K562 (cell line): ENCODE data around the gene ZNF8. TPM values are rescaled to one million over a fixed set of nuclear protein-coding genes. Genes with fewer than 3 reads are reported as not detected.

Experiments used
- ATF4 ChIP-seq: fragments of 450-650 bp; formaldehyde crosslinking; IDR thresholded peaks from 2 replicates; pipeline ENCODE4 v1.4.0; 2022; ENCODE audit warnings: mild to moderate bottlenecking, moderate library complexity
- CHD1 ChIP-seq: fragments of 200-600 bp; sonication (generic); IDR thresholded peaks from one replicate; pipeline ENCODE4 v1.6.1; 2012; ENCODE audit warnings: mild to moderate bottlenecking, moderate library complexity, low read length, inconsistent platforms
- DLX4 ChIP-seq: fragments of 250-450 bp; sonication (Bioruptor Pico); IDR thresholded peaks from 2 replicates; pipeline ENCODE4 v1.6.1; 2021; ENCODE audit warnings: mild to moderate bottlenecking
- HNRNPK ChIP-seq: fragments of 200-400 bp; formaldehyde crosslinking; IDR thresholded peaks from one replicate; pipeline ENCODE4 v1.6.1; 2018; ENCODE audit warnings: mild to moderate bottlenecking, low read depth, low read length; ENCODE audit not compliant: poor library complexity, severe bottlenecking
- MAFK ChIP-seq: IDR thresholded peaks from 2 replicates; pipeline ENCODE4 v1.6.1; 2011; ENCODE audit warnings: low read length, improper control_type of control experiment
- NR2C2 ChIP-seq, 2 experiments: fragments of 200-800 bp in 1 of 2; sonication (Bioruptor generic) in 1 of 2; sonication (generic) in 1 of 2; formaldehyde crosslinking in 1 of 2; IDR thresholded peaks; 2 replicates each; pipeline versions ENCODE4 v1.6.1 to v1.8.0; 2016 to 2022; ENCODE audit warnings: mild to moderate bottlenecking in 1 of 2, missing compliant biosample characterization in 1 of 2, missing genetic modification characterization in 1 of 2, missing genetic modification reagents in 1 of 2
- SMAD3 ChIP-seq: fragments of 450-650 bp; formaldehyde crosslinking; conservative IDR thresholded peaks from 2 replicates; pipeline ENCODE4 v1.4.0; 2020; ENCODE audit warnings: mild to moderate bottlenecking
- SP1 ChIP-seq: sonication (generic); formaldehyde crosslinking; IDR thresholded peaks from 2 replicates; pipeline ENCODE4 v1.8.1; 2022; ENCODE audit warnings: mild to moderate bottlenecking, missing genetic modification reagents
- TAF7 ChIP-seq: fragments of 450-650 bp; IDR thresholded peaks from 2 replicates; pipeline ENCODE4 v1.6.1; 2016; ENCODE audit warnings: missing genetic modification characterization, missing compliant biosample characterization
- TCF7 ChIP-seq: sonication (generic); IDR thresholded peaks from 2 replicates; pipeline ENCODE4 v1.6.1; 2016; ENCODE audit warnings: antibody characterized with exemption, borderline replicate concordance
- ZNF586 ChIP-seq: fragments of 450-650 bp; formaldehyde crosslinking; conservative IDR thresholded peaks from 2 replicates; pipeline ENCODE4 v1.4.0; 2020; ENCODE audit warnings: mild to moderate bottlenecking, moderate library complexity
- ZNF707 ChIP-seq: fragments of 250-450 bp; sonication (Bioruptor Pico); conservative IDR thresholded peaks from 2 replicates; pipeline ENCODE4 v1.8.0; 2022; ENCODE audit warnings: inconsistent platforms, mild to moderate bottlenecking, moderate library complexity
- ZZZ3 ChIP-seq: fragments of 450-650 bp; IDR thresholded peaks from 2 replicates; pipeline ENCODE4 v1.6.1; 2016; ENCODE audit warnings: antibody characterized with exemption, mild to moderate bottlenecking, moderate library complexity
- polyA plus RNA-seq, 8 experiments: library from polyadenylated mRNA; depleted of rRNA in 4 of 8; stranded (reverse) in 5 of 8; unstranded in 3 of 8; fragments of >200 nt; fragmentation: Nextera tagmentation in 2 of 8; fragmentation: Illumina TruSeq in 1 of 8; extraction: Ambion mirVana in 2 of 8; extraction: Trizol in 1 of 8; gene quantifications; 2 replicates each; pipeline versions ENCODE4 v1.2.1 to v1.2.3, GENCODE V29; 2011 to 2014; ENCODE audit warnings: inconsistent platforms in 1 of 8, missing spikeins in 1 of 8
- total RNA-seq, 7 experiments: library from RNA; depleted of rRNA in 6 of 7; stranded (reverse); fragments of >200 nt in 6 of 7; fragmentation: Illumina TruSeq in 2 of 7; extraction: Trizol in 2 of 7; gene quantifications; 2 replicates each; pipeline versions ENCODE4 v1.2.1 to v1.2.3, GENCODE V29; 2011 to 2021; ENCODE audit warnings: low replicate concordance in 1 of 7
- TF ChIP-seq, protein P1 (sequence below): fragments of 450-650 bp; IDR thresholded peaks from 2 replicates; pipeline ENCODE4 v1.6.1; 2014; ENCODE audit warnings: low read depth, mild to moderate bottlenecking, moderate library complexity, borderline replicate concordance
- TF ChIP-seq, protein P2 (sequence below): fragments of 250-450 bp; sonication (Bioruptor Pico); IDR thresholded peaks from 2 replicates; pipeline ENCODE4 v1.9.0; 2021; ENCODE audit warnings: mild to moderate bottlenecking, inconsistent platforms
- TF ChIP-seq, protein P3 (sequence below): fragments of 450-650 bp; formaldehyde crosslinking; conservative IDR thresholded peaks from 2 replicates; pipeline ENCODE4 v1.4.0; 2022; ENCODE audit warnings: mild to moderate bottlenecking, missing genetic modification characterization
- TF ChIP-seq, protein P4 (sequence below): sonication (generic); formaldehyde crosslinking; IDR thresholded peaks from 2 replicates; pipeline ENCODE4 v1.8.0; 2022; ENCODE audit warnings: mild to moderate bottlenecking, missing genetic modification reagents, borderline replicate concordance

Gene ZNF8
- total and polyA plus RNA-seq, 9 of the 15 experiments (the other 6 are each of a cell fraction or from before 2014, with no cell fraction given), result 0.71 to 7.7 (median 4.7) TPM

- TF ChIP-seq, protein P1, sequence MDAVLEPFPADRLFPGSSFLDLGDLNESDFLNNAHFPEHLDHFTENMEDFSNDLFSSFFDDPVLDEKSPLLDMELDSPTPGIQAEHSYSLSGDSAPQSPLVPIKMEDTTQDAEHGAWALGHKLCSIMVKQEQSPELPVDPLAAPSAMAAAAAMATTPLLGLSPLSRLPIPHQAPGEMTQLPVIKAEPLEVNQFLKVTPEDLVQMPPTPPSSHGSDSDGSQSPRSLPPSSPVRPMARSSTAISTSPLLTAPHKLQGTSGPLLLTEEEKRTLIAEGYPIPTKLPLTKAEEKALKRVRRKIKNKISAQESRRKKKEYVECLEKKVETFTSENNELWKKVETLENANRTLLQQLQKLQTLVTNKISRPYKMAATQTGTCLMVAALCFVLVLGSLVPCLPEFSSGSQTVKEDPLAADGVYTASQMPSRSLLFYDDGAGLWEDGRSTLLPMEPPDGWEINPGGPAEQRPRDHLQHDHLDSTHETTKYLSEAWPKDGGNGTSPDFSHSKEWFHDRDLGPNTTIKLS, result peak; percentile 88; the same call in 1 of the 2 replicates
- TF ChIP-seq HNRNPK (no peak), CHD1 (no peak), ATF4 (CRISPR knock-in tag) (0 out of 2 replicates have a peak, but pooled peaks have one; percentile 18), DLX4 (CRISPR knock-in tag) (no peak), TCF7 (0 out of 2 replicates have a peak, but pooled peaks have one; percentile 14), MAFK (no peak), SP1 (0 out of 2 replicates have a peak, but pooled peaks have one; percentile 18), SMAD3 (0 out of 2 replicates have a peak, but pooled peaks have one; percentile 46), ZNF707 (CRISPR knock-in tag) (no peak), TAF7 (tag) (peak; percentile 32; the same call in 1 of the 2 replicates), ZNF586 (no peak), ZZZ3 (no peak), NR2C2 (CRISPR knock-in tag; IDR thresholded peaks at IDR 0.05) (peak; percentile 38; the same call in 1 of the 2 replicates), NR2C2 (tag; IDR thresholded peaks at IDR 0.05) (no peak; the same call in 1 of the 2 replicates)
- TF ChIP-seq, protein P2, sequence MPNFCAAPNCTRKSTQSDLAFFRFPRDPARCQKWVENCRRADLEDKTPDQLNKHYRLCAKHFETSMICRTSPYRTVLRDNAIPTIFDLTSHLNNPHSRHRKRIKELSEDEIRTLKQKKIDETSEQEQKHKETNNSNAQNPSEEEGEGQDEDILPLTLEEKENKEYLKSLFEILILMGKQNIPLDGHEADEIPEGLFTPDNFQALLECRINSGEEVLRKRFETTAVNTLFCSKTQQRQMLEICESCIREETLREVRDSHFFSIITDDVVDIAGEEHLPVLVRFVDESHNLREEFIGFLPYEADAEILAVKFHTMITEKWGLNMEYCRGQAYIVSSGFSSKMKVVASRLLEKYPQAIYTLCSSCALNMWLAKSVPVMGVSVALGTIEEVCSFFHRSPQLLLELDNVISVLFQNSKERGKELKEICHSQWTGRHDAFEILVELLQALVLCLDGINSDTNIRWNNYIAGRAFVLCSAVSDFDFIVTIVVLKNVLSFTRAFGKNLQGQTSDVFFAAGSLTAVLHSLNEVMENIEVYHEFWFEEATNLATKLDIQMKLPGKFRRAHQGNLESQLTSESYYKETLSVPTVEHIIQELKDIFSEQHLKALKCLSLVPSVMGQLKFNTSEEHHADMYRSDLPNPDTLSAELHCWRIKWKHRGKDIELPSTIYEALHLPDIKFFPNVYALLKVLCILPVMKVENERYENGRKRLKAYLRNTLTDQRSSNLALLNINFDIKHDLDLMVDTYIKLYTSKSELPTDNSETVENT, result peak; percentile 34; the same call in 1 of the 2 replicates
- TF ChIP-seq, protein P3, sequence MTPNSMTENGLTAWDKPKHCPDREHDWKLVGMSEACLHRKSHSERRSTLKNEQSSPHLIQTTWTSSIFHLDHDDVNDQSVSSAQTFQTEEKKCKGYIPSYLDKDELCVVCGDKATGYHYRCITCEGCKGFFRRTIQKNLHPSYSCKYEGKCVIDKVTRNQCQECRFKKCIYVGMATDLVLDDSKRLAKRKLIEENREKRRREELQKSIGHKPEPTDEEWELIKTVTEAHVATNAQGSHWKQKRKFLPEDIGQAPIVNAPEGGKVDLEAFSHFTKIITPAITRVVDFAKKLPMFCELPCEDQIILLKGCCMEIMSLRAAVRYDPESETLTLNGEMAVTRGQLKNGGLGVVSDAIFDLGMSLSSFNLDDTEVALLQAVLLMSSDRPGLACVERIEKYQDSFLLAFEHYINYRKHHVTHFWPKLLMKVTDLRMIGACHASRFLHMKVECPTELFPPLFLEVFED, result no peak
- TF ChIP-seq, protein P4, sequence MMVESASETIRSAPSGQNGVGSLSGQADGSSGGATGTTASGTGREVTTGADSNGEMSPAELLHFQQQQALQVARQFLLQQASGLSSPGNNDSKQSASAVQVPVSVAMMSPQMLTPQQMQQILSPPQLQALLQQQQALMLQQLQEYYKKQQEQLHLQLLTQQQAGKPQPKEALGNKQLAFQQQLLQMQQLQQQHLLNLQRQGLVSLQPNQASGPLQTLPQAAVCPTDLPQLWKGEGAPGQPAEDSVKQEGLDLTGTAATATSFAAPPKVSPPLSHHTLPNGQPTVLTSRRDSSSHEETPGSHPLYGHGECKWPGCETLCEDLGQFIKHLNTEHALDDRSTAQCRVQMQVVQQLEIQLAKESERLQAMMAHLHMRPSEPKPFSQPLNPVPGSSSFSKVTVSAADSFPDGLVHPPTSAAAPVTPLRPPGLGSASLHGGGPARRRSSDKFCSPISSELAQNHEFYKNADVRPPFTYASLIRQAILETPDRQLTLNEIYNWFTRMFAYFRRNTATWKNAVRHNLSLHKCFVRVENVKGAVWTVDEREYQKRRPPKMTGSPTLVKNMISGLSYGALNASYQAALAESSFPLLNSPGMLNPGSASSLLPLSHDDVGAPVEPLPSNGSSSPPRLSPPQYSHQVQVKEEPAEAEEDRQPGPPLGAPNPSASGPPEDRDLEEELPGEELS (CRISPR knock-in tag), result peak; percentile 22; the same call in 1 of the 2 replicates
Measured at GRCh38 chr19:58278541-58279041, at the start of gene ZNF8 (continued).
